ENCODE results near the gene NATD1.

The NATD1 gene

DNA sequence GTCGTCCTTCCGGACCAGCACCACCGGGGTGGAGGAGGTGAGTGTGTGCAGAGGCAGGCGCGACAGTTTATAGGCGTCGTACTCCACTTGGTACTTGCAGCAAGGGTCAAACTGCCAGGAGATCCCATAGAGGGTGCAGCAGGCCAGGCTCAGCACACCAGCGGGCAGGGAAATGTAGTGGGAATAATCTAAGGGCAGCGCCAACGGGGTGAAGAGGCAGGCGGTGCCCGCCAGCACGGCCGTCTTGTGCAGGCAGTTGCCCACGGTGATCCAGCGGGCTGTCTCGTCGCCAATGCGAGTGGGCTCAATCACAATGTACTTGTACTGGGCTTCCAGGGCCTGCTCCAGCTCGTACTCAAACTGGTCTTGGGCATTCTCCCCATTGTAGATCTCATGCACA lies 54.8 kb downstream of the NATD1 start:
- Histone ChIP-seq H2AFZ (ENCODE audit: low read depth, low read length) (no peak overlapping the region), H3K9me3 (ENCODE audit: insufficient read depth, low read length, severe bottlenecking) (no peaks in the 10 kb centered on the region), H3K27me3 (ENCODE audit: insufficient read depth, low read length, poor library complexity) (no peaks in the 10 kb centered on the region), H3K27ac (ENCODE audit: low read length) (no peak overlapping the region), H3K4me3 (ENCODE audit: low read depth in 1 of 2, low read length in 2 of 2) (no peak overlapping the region), H3K79me2 (ENCODE audit: insufficient read depth, low read length) (peaks cover 61% of the 10 kb centered on the region), H4K20me1 (ENCODE audit: insufficient read depth, low read length) (peaks cover 77% of the 10 kb centered on the region), H3K36me3 (ENCODE audit: insufficient read depth, low read length) (peaks cover 68% of the 10 kb centered on the region), H3K9ac (ENCODE audit: low read depth, low read length) (no peak overlapping the region), H3K4me2 (ENCODE audit: insufficient read depth, low read length) (no peak overlapping the region), H3K4me1 (ENCODE audit: insufficient read depth, low read length) (no peaks in the 10 kb centered on the region)
- DNase-seq: no peak
- no peak for ATAC-seq (ENCODE audit: insufficient read depth, low read depth)
- TF ChIP-seq EZH2 (IDR thresholded peaks at IDR 0.05; ENCODE audit: borderline replicate concordance, low read depth, low read length, severe bottlenecking): no peak
- TF ChIP-seq, protein P1, sequence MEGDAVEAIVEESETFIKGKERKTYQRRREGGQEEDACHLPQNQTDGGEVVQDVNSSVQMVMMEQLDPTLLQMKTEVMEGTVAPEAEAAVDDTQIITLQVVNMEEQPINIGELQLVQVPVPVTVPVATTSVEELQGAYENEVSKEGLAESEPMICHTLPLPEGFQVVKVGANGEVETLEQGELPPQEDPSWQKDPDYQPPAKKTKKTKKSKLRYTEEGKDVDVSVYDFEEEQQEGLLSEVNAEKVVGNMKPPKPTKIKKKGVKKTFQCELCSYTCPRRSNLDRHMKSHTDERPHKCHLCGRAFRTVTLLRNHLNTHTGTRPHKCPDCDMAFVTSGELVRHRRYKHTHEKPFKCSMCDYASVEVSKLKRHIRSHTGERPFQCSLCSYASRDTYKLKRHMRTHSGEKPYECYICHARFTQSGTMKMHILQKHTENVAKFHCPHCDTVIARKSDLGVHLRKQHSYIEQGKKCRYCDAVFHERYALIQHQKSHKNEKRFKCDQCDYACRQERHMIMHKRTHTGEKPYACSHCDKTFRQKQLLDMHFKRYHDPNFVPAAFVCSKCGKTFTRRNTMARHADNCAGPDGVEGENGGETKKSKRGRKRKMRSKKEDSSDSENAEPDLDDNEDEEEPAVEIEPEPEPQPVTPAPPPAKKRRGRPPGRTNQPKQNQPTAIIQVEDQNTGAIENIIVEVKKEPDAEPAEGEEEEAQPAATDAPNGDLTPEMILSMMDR (IDR thresholded peaks at IDR 0.05; ENCODE audit: borderline replicate concordance, extremely low read depth, low read length, poor library complexity, severe bottlenecking): no peak

DNA sequence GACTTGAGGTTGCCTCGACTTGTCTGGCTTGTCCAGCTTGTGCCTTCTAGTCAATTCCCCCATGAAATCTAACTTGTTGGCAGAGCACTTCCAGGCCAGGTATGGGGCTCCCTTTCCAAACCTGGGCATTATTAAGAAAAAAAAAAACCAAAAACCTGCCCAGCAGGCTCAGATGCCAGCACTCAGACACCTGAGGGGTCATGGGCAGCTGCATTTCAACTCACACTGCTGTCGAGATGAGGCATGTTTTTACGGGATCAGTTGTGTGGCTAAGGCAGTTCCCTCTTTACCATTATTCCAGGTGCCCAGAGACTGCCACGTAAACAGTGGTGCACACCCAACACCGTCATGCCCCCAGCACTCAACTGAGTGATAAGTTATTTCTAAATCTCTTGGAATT lies 57.1 kb downstream of the NATD1 start:
- Histone ChIP-seq H3K4me3 (ENCODE audit: low read depth in 1 of 2, low read length in 2 of 2) (no peak overlapping the region), H3K27me3 (ENCODE audit: insufficient read depth, low read length, poor library complexity) (no peaks in the 10 kb centered on the region), H3K27ac (ENCODE audit: low read length) (no peak overlapping the region), H3K79me2 (ENCODE audit: insufficient read depth, low read length) (peaks cover 38% of the 10 kb centered on the region), H3K4me2 (ENCODE audit: insufficient read depth, low read length) (no peak overlapping the region), H3K9ac (ENCODE audit: low read depth, low read length) (no peak overlapping the region), H2AFZ (ENCODE audit: low read depth, low read length) (no peak overlapping the region), H4K20me1 (ENCODE audit: insufficient read depth, low read length) (peaks cover 55% of the 10 kb centered on the region), H3K9me3 (ENCODE audit: insufficient read depth, low read length, severe bottlenecking) (no peaks in the 10 kb centered on the region), H3K4me1 (ENCODE audit: insufficient read depth, low read length) (no peaks in the 10 kb centered on the region), H3K36me3 (ENCODE audit: insufficient read depth, low read length) (peaks cover 67% of the 10 kb centered on the region)
- no peak for TF ChIP-seq EZH2 (IDR thresholded peaks at IDR 0.05; ENCODE audit: borderline replicate concordance, low read depth, low read length, severe bottlenecking)
- TF ChIP-seq, protein P1 (IDR thresholded peaks at IDR 0.05; ENCODE audit: borderline replicate concordance, extremely low read depth, low read length, poor library complexity, severe bottlenecking): no peak
- no peak for DNase-seq
- no peak for ATAC-seq (ENCODE audit: insufficient read depth, low read depth)

GRCh38 chr17:21194703-21195102 lies 58.5 kb downstream of the NATD1 start:
- Histone ChIP-seq H3K9me3 (ENCODE audit: insufficient read depth, low read length, severe bottlenecking) (no peaks in the 10 kb centered on the region), H2AFZ (ENCODE audit: low read depth, low read length) (no peak overlapping the region), H3K27me3 (ENCODE audit: insufficient read depth, low read length, poor library complexity) (no peaks in the 10 kb centered on the region), H3K79me2 (ENCODE audit: insufficient read depth, low read length) (peaks cover 24% of the 10 kb centered on the region), H3K27ac (ENCODE audit: low read length) (no peak overlapping the region), H4K20me1 (ENCODE audit: insufficient read depth, low read length) (peaks cover 43% of the 10 kb centered on the region), H3K4me1 (ENCODE audit: insufficient read depth, low read length) (no peaks in the 10 kb centered on the region), H3K9ac (ENCODE audit: low read depth, low read length) (no peak overlapping the region), H3K36me3 (ENCODE audit: insufficient read depth, low read length) (peaks cover 60% of the 10 kb centered on the region), H3K4me2 (ENCODE audit: insufficient read depth, low read length) (no peak overlapping the region), H3K4me3 (ENCODE audit: low read depth in 1 of 2, low read length in 2 of 2) (no peak overlapping the region)
- no peak for DNase-seq
- no peak for ATAC-seq (ENCODE audit: insufficient read depth, low read depth)
- TF ChIP-seq EZH2 (IDR thresholded peaks at IDR 0.05; ENCODE audit: borderline replicate concordance, low read depth, low read length, severe bottlenecking): no peak
- TF ChIP-seq, protein P1 (IDR thresholded peaks at IDR 0.05; ENCODE audit: borderline replicate concordance, extremely low read depth, low read length, poor library complexity, severe bottlenecking): no peak

DNA sequence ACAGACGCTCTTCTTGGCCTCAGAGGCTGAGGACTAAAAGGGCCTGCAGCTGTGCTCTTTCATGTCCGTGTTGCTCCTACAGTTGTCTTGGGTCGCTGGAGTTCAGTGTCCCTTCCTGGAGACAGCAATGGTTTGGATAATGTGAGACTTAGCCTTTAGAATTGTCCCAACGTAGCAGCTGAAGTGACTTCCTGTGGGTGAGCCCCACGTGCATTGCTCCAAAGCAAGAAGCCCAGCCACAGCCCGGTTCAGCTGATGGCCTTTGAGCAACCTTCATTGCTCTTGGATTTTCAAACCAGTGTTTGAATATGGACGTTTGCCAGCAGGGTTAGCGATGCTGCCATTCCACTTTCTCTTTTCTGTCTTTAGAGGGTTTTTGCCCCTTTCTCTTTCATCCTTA lies 59.0 kb downstream of the NATD1 start:
- Histone ChIP-seq H3K4me3 (ENCODE audit: low read depth in 1 of 2, low read length in 2 of 2) (no peak overlapping the region), H3K27ac (ENCODE audit: low read length) (no peak overlapping the region), H3K79me2 (ENCODE audit: insufficient read depth, low read length) (peaks cover 19% of the 10 kb centered on the region), H3K4me1 (ENCODE audit: insufficient read depth, low read length) (no peaks in the 10 kb centered on the region), H3K9ac (ENCODE audit: low read depth, low read length) (no peak overlapping the region), H3K27me3 (ENCODE audit: insufficient read depth, low read length, poor library complexity) (no peaks in the 10 kb centered on the region), H3K9me3 (ENCODE audit: insufficient read depth, low read length, severe bottlenecking) (no peaks in the 10 kb centered on the region), H3K4me2 (ENCODE audit: insufficient read depth, low read length) (no peak overlapping the region), H4K20me1 (ENCODE audit: insufficient read depth, low read length) (peaks cover 39% of the 10 kb centered on the region), H3K36me3 (ENCODE audit: insufficient read depth, low read length) (peaks cover 58% of the 10 kb centered on the region), H2AFZ (ENCODE audit: low read depth, low read length) (no peak overlapping the region)
- DNase-seq (no peak), ATAC-seq (ENCODE audit: insufficient read depth, low read depth) (no peak)
- TF ChIP-seq, protein P1 (IDR thresholded peaks at IDR 0.05; ENCODE audit: borderline replicate concordance, extremely low read depth, low read length, poor library complexity, severe bottlenecking): no peak
- TF ChIP-seq EZH2 (IDR thresholded peaks at IDR 0.05; ENCODE audit: borderline replicate concordance, low read depth, low read length, severe bottlenecking): no peak
